Measurements from ENCODE around the gene GOLPH3L.
"Not testable (repeated sequence)": the region's sequence is repeated elsewhere in the genome, so short reads cannot be mapped to it uniquely, and the experiment has no call there.

GOLPH3L gene

GRCh38 chr1:150604226-150604588 is 92.7 kb downstream of the GOLPH3L start:
- CTCF ChIA-PET: interaction anchor here (1.2 to 2.1 kb wide), 2 partner anchors 22 to 43 kb away, joined by 3 to 20 read pairs; no protein-coding TSS in a partner anchor
- no peak overlapping the region for H3K4me3 ChIP-seq (ENCODE audit: low read depth, low read length)
- POLR2A ChIA-PET: interaction anchor here (0.6 to 4.7 kb wide), 4 partner anchors 9 to 32 kb away, joined by 3 to 31 read pairs (median 6); partner anchors contain the start of gene MCL1
- TF ChIP-seq CTCF (IDR thresholded peaks at IDR 0.05; ENCODE audit: insufficient read depth, low read length, missing control alignments): no peak
- DNase-seq (ENCODE audit: low read depth, low spot score): no peak

- no peak overlapping the region for H3K4me3 ChIP-seq (ENCODE audit: low read depth, low read length)
- TF ChIP-seq CTCF (IDR thresholded peaks at IDR 0.05; ENCODE audit: insufficient read depth, low read length, missing control alignments): no peak
- ChIA-PET CTCF (interaction anchor here (2.1 kb wide), 1 partner anchor 43 kb away, joined by 20 read pairs; no protein-coding TSS in a partner anchor), POLR2A (interaction anchor here (0.7 to 4.7 kb wide), 2 partner anchors 25 to 111 kb away, joined by 4 to 31 read pairs; partner anchors contain the start of gene MCL1)
- no peak for DNase-seq (ENCODE audit: low read depth, low spot score)
Measured at GRCh38 chr1:150603711-150604110, 93.2 kb downstream of the GOLPH3L start.

- POLR2A ChIA-PET: interaction anchor here (0.6 to 4.7 kb wide), 3 partner anchors 13 to 320 kb away, joined by 3 to 31 read pairs (median 5); partner anchors contain the start of gene MCL1
- H3K4me3 ChIP-seq (ENCODE audit: low read depth, low read length); CTCF ChIA-PET; DNase-seq (ENCODE audit: low read depth, low spot score): not testable (repeated sequence)
Measured at GRCh38 chr1:150602372-150602771, 94.6 kb downstream of the GOLPH3L start.

GRCh38 chr1:150601540-150601939 is 95.4 kb downstream of the GOLPH3L start:
- DNase-seq (ENCODE audit: low read depth, low spot score): no peak
- ChIA-PET POLR2A (no interaction called here), CTCF (no interaction called here)
- no peak for TF ChIP-seq CTCF (IDR thresholded peaks at IDR 0.05; ENCODE audit: insufficient read depth, low read length, missing control alignments)
- no peak overlapping the region for H3K4me3 ChIP-seq (ENCODE audit: low read depth, low read length)

DNA sequence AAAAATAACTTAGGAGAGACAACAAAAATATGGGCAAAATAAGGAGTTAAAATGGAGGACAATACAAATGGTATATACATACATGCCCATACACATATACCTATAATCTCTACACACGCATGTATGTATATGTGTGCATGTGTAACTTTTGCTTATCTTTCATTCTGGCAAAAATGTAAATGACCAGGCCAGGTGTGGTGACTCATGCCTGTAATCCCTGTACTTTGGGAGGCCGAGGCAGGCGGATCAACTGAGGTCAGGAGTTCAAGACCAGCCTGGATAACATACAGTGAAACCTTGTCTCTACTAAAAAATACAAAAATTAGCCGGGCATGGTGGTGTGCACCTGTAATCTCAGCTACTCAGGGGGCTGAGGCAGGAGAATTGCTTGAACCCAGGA is 98.6 kb downstream of the GOLPH3L start:
- POLR2A ChIA-PET; H3K4me3 ChIP-seq (ENCODE audit: low read depth, low read length); CTCF ChIA-PET; DNase-seq (ENCODE audit: low read depth, low spot score): not testable (repeated sequence)

- ChIA-PET CTCF (no interaction called here), POLR2A (no interaction called here)
- DNase-seq (ENCODE audit: low read depth, low spot score): no peak
- TF ChIP-seq CTCF (IDR thresholded peaks at IDR 0.05; ENCODE audit: insufficient read depth, low read length, missing control alignments): no peak
- no peak overlapping the region for H3K4me3 ChIP-seq (ENCODE audit: low read depth, low read length)
Measured at GRCh38 chr1:150596976-150597375, 100.0 kb downstream of the GOLPH3L start.
